Suppressor macrophage (primary cell): ENCODE data around the gene GPR35.
"Not testable (repeated sequence)": the region's sequence is repeated elsewhere in the genome, so short reads cannot be mapped to it uniquely, and the experiment has no call there.

Experiments
- DNase-seq, 4 experiments: peaks; one replicate each; pipeline ENCODE4 v3.0.0-alpha.2; 2020 to 2022

GPR35 gene

GRCh38 chr2:240639566-240639965, 14.3 kb downstream of the GPR35 start:
- DNase-seq, result no peak

- DNase-seq, result peak; percentile 67 to 87 (median 78)
These were observed 15.7 kb downstream of the GPR35 start for GRCh38 chr2:240640939-240641338.

- DNase-seq, result no peak
These were observed 17.0 kb downstream of the GPR35 start for GRCh38 chr2:240642061-240642805.

GRCh38 chr2:240642806-240643092, 17.5 kb downstream of the GPR35 start:
- DNase-seq, result no peak

- no peak for DNase-seq
These were observed 18.0 kb downstream of the GPR35 start for GRCh38 chr2:240643093-240643810.

- no peak for DNase-seq
These were observed 18.5 kb downstream of the GPR35 start for GRCh38 chr2:240643811-240644150.

- no peak for DNase-seq
These were observed 18.9 kb downstream of the GPR35 start for GRCh38 chr2:240644171-240644651.

GRCh38 chr2:240644859-240645301, 19.6 kb downstream of the GPR35 start:
- no peak for DNase-seq

- DNase-seq, result no peak
These were observed 20.1 kb downstream of the GPR35 start for GRCh38 chr2:240645346-240645745.

- DNase-seq, result no peak
These were observed 20.5 kb downstream of the GPR35 start for GRCh38 chr2:240645801-240646175.

GRCh38 chr2:240646176-240646899, 21.1 kb downstream of the GPR35 start:
- peak; percentile 60 to 78 (median 73) for DNase-seq

- DNase-seq, result no peak
These were observed 21.7 kb downstream of the GPR35 start for GRCh38 chr2:240646900-240647502.

GRCh38 chr2:240647503-240648154, 22.3 kb downstream of the GPR35 start:
- DNase-seq, result no peak

GRCh38 chr2:240648155-240648649, 22.9 kb downstream of the GPR35 start:
- no peak for DNase-seq

- DNase-seq, result no peak
These were observed 23.5 kb downstream of the GPR35 start for GRCh38 chr2:240648650-240649275.

GRCh38 chr2:240649331-240649730, 24.1 kb downstream of the GPR35 start:
- no peak for DNase-seq

- DNase-seq, result no peak
These were observed 25.1 kb downstream of the GPR35 start for GRCh38 chr2:240650254-240650965.

- DNase-seq, result no peak
These were observed 25.9 kb downstream of the GPR35 start for GRCh38 chr2:240651185-240651584.

- DNase-seq, result peak; percentile 54 to 84 (median 76)
These were observed 30.9 kb downstream of the GPR35 start for GRCh38 chr2:240655931-240656886.

GRCh38 chr2:240659883-240660282, 34.6 kb downstream of the GPR35 start:
- DNase-seq, result not testable (repeated sequence)
